ENCODE results near the gene EFNB1.

Gene EFNB1

GRCh38 chrX:68834371-68835103 is 5.7 kb downstream of the EFNB1 start:
- in situ Hi-C loops (cut with HindIII; ENCODE audit: low pct_ligation_motif_present, low sequenced_read_pairs), result no loop called here
- no peak for DNase-seq
- Histone ChIP-seq H3K4me3 (ENCODE audit: low read depth, low read length) (no peak overlapping the region), H3K27ac (no peak overlapping the region), H3K36me3 (replicated peaks) (no peaks in the 10 kb centered on the region), H3K27me3 (replicated peaks) (no peaks in the 10 kb centered on the region)
- TF ChIP-seq CTCF (IDR thresholded peaks at IDR 0.05; ENCODE audit: low read depth, low read length, missing control alignments), result no peak

DNA sequence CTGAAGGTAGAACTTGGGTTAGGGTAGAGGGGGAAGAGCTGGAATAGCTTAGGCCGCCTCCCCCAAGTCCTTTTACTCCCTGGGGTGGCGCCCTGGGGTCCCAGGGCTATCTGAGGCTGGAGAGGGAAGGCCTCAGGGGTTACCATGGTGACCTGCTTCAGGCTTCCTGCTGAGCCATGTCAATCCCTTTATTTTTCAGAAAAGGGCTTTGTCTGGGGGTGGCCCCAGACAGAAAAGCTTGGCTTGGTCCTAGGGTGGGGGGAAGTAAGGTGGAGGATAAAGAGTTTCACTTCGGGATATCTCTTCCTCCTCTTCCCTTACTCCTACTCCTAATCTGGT is 6.3 kb downstream of the EFNB1 start:
- Histone ChIP-seq H3K27me3 (replicated peaks) (no peaks in the 10 kb centered on the region), H3K27ac (no peak overlapping the region), H3K4me3 (ENCODE audit: low read depth, low read length) (no peak overlapping the region), H3K36me3 (replicated peaks) (no peaks in the 10 kb centered on the region)
- TF ChIP-seq CTCF (IDR thresholded peaks at IDR 0.05; ENCODE audit: low read depth, low read length, missing control alignments), result no peak
- DNase-seq, result no peak
- in situ Hi-C loops (cut with HindIII; ENCODE audit: low pct_ligation_motif_present, low sequenced_read_pairs), result no loop called here

DNA sequence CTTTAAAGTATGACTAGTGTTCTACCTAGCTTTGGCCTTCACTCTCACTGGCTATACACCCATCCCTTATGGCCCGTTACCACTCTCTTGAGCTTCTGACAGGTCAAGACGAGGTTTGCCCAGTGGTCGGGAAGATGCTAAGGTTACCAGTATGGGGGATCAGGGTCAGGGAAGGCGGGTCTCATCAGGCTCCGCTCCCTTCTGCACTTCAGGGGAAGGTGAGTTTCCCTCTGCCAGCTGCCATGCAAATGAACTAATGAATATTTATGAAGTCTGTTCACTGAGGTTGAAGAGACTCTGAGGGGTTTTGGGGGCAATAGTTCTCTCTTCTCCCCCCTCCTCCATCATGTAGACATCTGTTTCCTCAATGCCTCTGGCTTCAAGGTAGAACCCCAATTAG is 6.6 kb downstream of the EFNB1 start:
- Histone ChIP-seq H3K4me3 (ENCODE audit: low read depth, low read length) (no peak overlapping the region), H3K27ac (no peak overlapping the region), H3K27me3 (replicated peaks) (no peaks in the 10 kb centered on the region), H3K36me3 (replicated peaks) (no peaks in the 10 kb centered on the region)
- no peak for DNase-seq
- in situ Hi-C loops (cut with HindIII; ENCODE audit: low pct_ligation_motif_present, low sequenced_read_pairs), result no loop called here
- TF ChIP-seq CTCF (IDR thresholded peaks at IDR 0.05; ENCODE audit: low read depth, low read length, missing control alignments), result no peak

GRCh38 chrX:68837119-68837518 is 8.3 kb downstream of the EFNB1 start:
- H3K27me3 ChIP-seq (replicated peaks), result no peaks in the 10 kb centered on the region
- no peaks in the 10 kb centered on the region for H3K36me3 ChIP-seq (replicated peaks)
- no peak overlapping the region for H3K27ac ChIP-seq
- no peak for DNase-seq
- in situ Hi-C loops (cut with HindIII; ENCODE audit: low pct_ligation_motif_present, low sequenced_read_pairs), result no loop called here
- no peak overlapping the region for H3K4me3 ChIP-seq (ENCODE audit: low read depth, low read length)
- no peak for TF ChIP-seq CTCF (IDR thresholded peaks at IDR 0.05; ENCODE audit: low read depth, low read length, missing control alignments)

GRCh38 chrX:68838571-68838910 is 9.7 kb downstream of the EFNB1 start:
- H3K36me3 ChIP-seq (replicated peaks), result no peaks in the 10 kb centered on the region
- TF ChIP-seq CTCF (IDR thresholded peaks at IDR 0.05; ENCODE audit: low read depth, low read length, missing control alignments), result no peak
- H3K27me3 ChIP-seq (replicated peaks), result no peaks in the 10 kb centered on the region
- in situ Hi-C loops (cut with HindIII; ENCODE audit: low pct_ligation_motif_present, low sequenced_read_pairs), result no loop called here
- no peak overlapping the region for H3K27ac ChIP-seq
- no peak overlapping the region for H3K4me3 ChIP-seq (ENCODE audit: low read depth, low read length)
- no peak for DNase-seq

DNA sequence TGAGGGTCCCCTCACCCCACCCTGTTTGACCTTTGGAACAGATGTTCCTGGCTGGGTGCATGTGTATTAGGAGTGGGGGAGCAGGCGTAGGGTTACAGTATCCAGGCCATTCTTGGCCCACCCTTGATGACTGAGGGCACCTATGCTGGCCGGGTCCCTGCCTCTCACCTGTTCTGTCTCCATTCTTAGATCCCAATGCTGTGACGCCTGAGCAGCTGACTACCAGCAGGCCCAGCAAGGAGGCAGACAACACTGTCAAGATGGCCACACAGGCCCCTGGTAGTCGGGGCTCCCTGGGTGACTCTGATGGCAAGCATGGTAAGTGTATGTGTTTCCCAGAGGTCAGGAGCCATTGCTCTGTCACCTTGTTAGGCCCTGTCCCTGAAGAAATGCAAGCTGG is 10.9 kb downstream of the EFNB1 start:
- no peak for TF ChIP-seq CTCF (IDR thresholded peaks at IDR 0.05; ENCODE audit: low read depth, low read length, missing control alignments)
- H3K36me3 ChIP-seq (replicated peaks), result no peaks in the 10 kb centered on the region
- H3K4me3 ChIP-seq (ENCODE audit: low read depth, low read length), result no peak overlapping the region
- no peak for DNase-seq
- no peaks in the 10 kb centered on the region for H3K27me3 ChIP-seq (replicated peaks)
- no peak overlapping the region for H3K27ac ChIP-seq
- in situ Hi-C loops (cut with HindIII; ENCODE audit: low pct_ligation_motif_present, low sequenced_read_pairs), result no loop called here
